Measurements from ENCODE around the gene A4GNT. TPM values are rescaled to one million over a fixed set of nuclear protein-coding genes. Genes with fewer than 3 reads are reported as not detected.
"Not testable (repeated sequence)": the region's sequence is repeated elsewhere in the genome, so short reads cannot be mapped to it uniquely, and the experiment has no call there.

A4GNT gene
- total RNA-seq, 1 experiment from 2014 or later: not detected

GRCh38 chr3:138093721-138094120 is 38.5 kb downstream of the A4GNT start:
- Histone ChIP-seq H3K27me3 (ENCODE audit: low read length) (no peaks in the 10 kb centered on the region), H3K4me1 (ENCODE audit: low read length) (no peaks in the 10 kb centered on the region), H3K27ac (ENCODE audit: low read length) (no peak overlapping the region), H3K79me2 (ENCODE audit: low read length) (no peaks in the 10 kb centered on the region), H3K9me3 (ENCODE audit: low read length) (no peaks in the 10 kb centered on the region), H2AFZ (ENCODE audit: low read length) (no peak overlapping the region), H4K20me1 (ENCODE audit: insufficient read depth, low read depth, low read length) (no peaks in the 10 kb centered on the region), H3K36me3 (ENCODE audit: insufficient read depth, low read length) (no peaks in the 10 kb centered on the region), H3K4me3 (ENCODE audit: low read length) (no peak overlapping the region), H3K9me2 (replicated peaks; ENCODE audit: insufficient read depth, low read length) (no peaks in the 10 kb centered on the region), H3K9ac (ENCODE audit: low read length) (no peak overlapping the region), H3K4me2 (ENCODE audit: low read depth, low read length, poor library complexity, severe bottlenecking) (no peak overlapping the region)
- no peak for DNase-seq

- no peak for DNase-seq
These were observed 40.2 kb downstream of the A4GNT start for GRCh38 chr3:138092023-138092422.

GRCh38 chr3:138089091-138089490 is 43.1 kb downstream of the A4GNT start:
- no peaks in the 10 kb centered on the region for H3K9me2 ChIP-seq (replicated peaks; ENCODE audit: insufficient read depth, low read length)
- H3K4me2 ChIP-seq (ENCODE audit: low read depth, low read length, poor library complexity, severe bottlenecking): no peak overlapping the region
- H4K20me1 ChIP-seq (ENCODE audit: insufficient read depth, low read depth, low read length): no peaks in the 10 kb centered on the region
- no peaks in the 10 kb centered on the region for H3K4me1 ChIP-seq (ENCODE audit: low read length)
- H3K27me3 ChIP-seq (ENCODE audit: low read length): no peaks in the 10 kb centered on the region
- no peaks in the 10 kb centered on the region for H3K36me3 ChIP-seq (ENCODE audit: insufficient read depth, low read length)
- H3K79me2 ChIP-seq (ENCODE audit: low read length): no peaks in the 10 kb centered on the region
- no peak overlapping the region for H3K4me3 ChIP-seq (ENCODE audit: low read length)
- DNase-seq: no peak
- no peak overlapping the region for H3K27ac ChIP-seq (ENCODE audit: low read length)
- H2AFZ ChIP-seq (ENCODE audit: low read length): no peak overlapping the region
- no peaks in the 10 kb centered on the region for H3K9me3 ChIP-seq (ENCODE audit: low read length)
- no peak overlapping the region for H3K9ac ChIP-seq (ENCODE audit: low read length)

More at GRCh38 chr3:138092023-138092422, 40.2 kb downstream of the A4GNT start:
- H3K36me3 ChIP-seq (ENCODE audit: insufficient read depth, low read length): no peaks in the 10 kb centered on the region
- H3K4me1 ChIP-seq (ENCODE audit: low read length): no peaks in the 10 kb centered on the region
- no peaks in the 10 kb centered on the region for H4K20me1 ChIP-seq (ENCODE audit: insufficient read depth, low read depth, low read length)
- no peak overlapping the region for H3K4me3 ChIP-seq (ENCODE audit: low read length)
- no peaks in the 10 kb centered on the region for H3K27me3 ChIP-seq (ENCODE audit: low read length)
- no peaks in the 10 kb centered on the region for H3K79me2 ChIP-seq (ENCODE audit: low read length)
- no peak overlapping the region for H3K27ac ChIP-seq (ENCODE audit: low read length)
- no peaks in the 10 kb centered on the region for H3K9me2 ChIP-seq (replicated peaks; ENCODE audit: insufficient read depth, low read length)
- H3K9me3 ChIP-seq (ENCODE audit: low read length): no peaks in the 10 kb centered on the region
- no peak overlapping the region for H3K4me2 ChIP-seq (ENCODE audit: low read depth, low read length, poor library complexity, severe bottlenecking)
- H2AFZ ChIP-seq (ENCODE audit: low read length): no peak overlapping the region
- H3K9ac ChIP-seq (ENCODE audit: low read length): no peak overlapping the region

GRCh38 chr3:138085745-138086144 is 46.4 kb downstream of the A4GNT start:
- H3K9me2 ChIP-seq (replicated peaks; ENCODE audit: insufficient read depth, low read length); H3K27ac ChIP-seq (ENCODE audit: low read length); H3K27me3 ChIP-seq (ENCODE audit: low read length); H4K20me1 ChIP-seq (ENCODE audit: insufficient read depth, low read depth, low read length); DNase-seq; H3K9me3 ChIP-seq (ENCODE audit: low read length); H3K79me2 ChIP-seq (ENCODE audit: low read length); H3K4me1 ChIP-seq (ENCODE audit: low read length); H3K9ac ChIP-seq (ENCODE audit: low read length); H3K4me3 ChIP-seq (ENCODE audit: low read length); H3K36me3 ChIP-seq (ENCODE audit: insufficient read depth, low read length); H2AFZ ChIP-seq (ENCODE audit: low read length); H3K4me2 ChIP-seq (ENCODE audit: low read depth, low read length, poor library complexity, severe bottlenecking): not testable (repeated sequence)

GRCh38 chr3:138084196-138084595 is 48.0 kb downstream of the A4GNT start:
- H3K9me3 ChIP-seq (ENCODE audit: low read length): no peaks in the 10 kb centered on the region
- H3K9ac ChIP-seq (ENCODE audit: low read length): no peak overlapping the region
- no peaks in the 10 kb centered on the region for H3K79me2 ChIP-seq (ENCODE audit: low read length)
- no peaks in the 10 kb centered on the region for H3K4me1 ChIP-seq (ENCODE audit: low read length)
- H2AFZ ChIP-seq (ENCODE audit: low read length): no peak overlapping the region
- H3K27me3 ChIP-seq (ENCODE audit: low read length): no peaks in the 10 kb centered on the region; the same call in 1 of the 2 replicates
- H3K27ac ChIP-seq (ENCODE audit: low read length): no peak overlapping the region
- no peak overlapping the region for H3K4me2 ChIP-seq (ENCODE audit: low read depth, low read length, poor library complexity, severe bottlenecking)
- no peak overlapping the region for H3K4me3 ChIP-seq (ENCODE audit: low read length)
- no peaks in the 10 kb centered on the region for H3K36me3 ChIP-seq (ENCODE audit: insufficient read depth, low read length)
- DNase-seq: no peak
- H3K9me2 ChIP-seq (replicated peaks; ENCODE audit: insufficient read depth, low read length): no peaks in the 10 kb centered on the region
- no peaks in the 10 kb centered on the region for H4K20me1 ChIP-seq (ENCODE audit: insufficient read depth, low read depth, low read length)

- no peak overlapping the region for H3K27ac ChIP-seq (ENCODE audit: low read length)
- no peaks in the 10 kb centered on the region for H4K20me1 ChIP-seq (ENCODE audit: insufficient read depth, low read depth, low read length)
- no peaks in the 10 kb centered on the region for H3K79me2 ChIP-seq (ENCODE audit: low read length)
- H3K4me3 ChIP-seq (ENCODE audit: low read length): no peak overlapping the region
- no peak for DNase-seq
- H3K36me3 ChIP-seq (ENCODE audit: insufficient read depth, low read length): no peaks in the 10 kb centered on the region
- no peaks in the 10 kb centered on the region for H3K9me2 ChIP-seq (replicated peaks; ENCODE audit: insufficient read depth, low read length)
- no peak overlapping the region for H2AFZ ChIP-seq (ENCODE audit: low read length)
- no peaks in the 10 kb centered on the region; the same call in 1 of the 2 replicates for H3K27me3 ChIP-seq (ENCODE audit: low read length)
- no peak overlapping the region for H3K4me2 ChIP-seq (ENCODE audit: low read depth, low read length, poor library complexity, severe bottlenecking)
- no peak overlapping the region for H3K9ac ChIP-seq (ENCODE audit: low read length)
- H3K4me1 ChIP-seq (ENCODE audit: low read length): no peaks in the 10 kb centered on the region
- H3K9me3 ChIP-seq (ENCODE audit: low read length): no peaks in the 10 kb centered on the region
These were observed 49.2 kb downstream of the A4GNT start for GRCh38 chr3:138082992-138083386.

GRCh38 chr3:138082085-138082991 is 49.9 kb downstream of the A4GNT start:
- H4K20me1 ChIP-seq (ENCODE audit: insufficient read depth, low read depth, low read length): no peaks in the 10 kb centered on the region
- H3K27me3 ChIP-seq (ENCODE audit: low read length): no peaks in the 10 kb centered on the region; the same call in 1 of the 2 replicates
- H3K9me3 ChIP-seq (ENCODE audit: low read length): no peaks in the 10 kb centered on the region
- no peaks in the 10 kb centered on the region for H3K79me2 ChIP-seq (ENCODE audit: low read length)
- H3K9ac ChIP-seq (ENCODE audit: low read length): no peak overlapping the region
- H2AFZ ChIP-seq (ENCODE audit: low read length): no peak overlapping the region
- no peak overlapping the region for H3K27ac ChIP-seq (ENCODE audit: low read length)
- H3K36me3 ChIP-seq (ENCODE audit: insufficient read depth, low read length): no peaks in the 10 kb centered on the region
- no peak for DNase-seq
- H3K4me2 ChIP-seq (ENCODE audit: low read depth, low read length, poor library complexity, severe bottlenecking): no peak overlapping the region
- H3K9me2 ChIP-seq (replicated peaks; ENCODE audit: insufficient read depth, low read length): no peaks in the 10 kb centered on the region
- H3K4me1 ChIP-seq (ENCODE audit: low read length): no peaks in the 10 kb centered on the region
- H3K4me3 ChIP-seq (ENCODE audit: low read length): no peak overlapping the region

GRCh38 chr3:138081371-138082084 is 50.7 kb downstream of the A4GNT start:
- H3K36me3 ChIP-seq (ENCODE audit: insufficient read depth, low read length): no peaks in the 10 kb centered on the region
- H4K20me1 ChIP-seq (ENCODE audit: insufficient read depth, low read depth, low read length): no peaks in the 10 kb centered on the region
- no peaks in the 10 kb centered on the region for H3K4me1 ChIP-seq (ENCODE audit: low read length)
- no peaks in the 10 kb centered on the region for H3K9me3 ChIP-seq (ENCODE audit: low read length)
- no peaks in the 10 kb centered on the region; the same call in 1 of the 2 replicates for H3K27me3 ChIP-seq (ENCODE audit: low read length)
- H3K9ac ChIP-seq (ENCODE audit: low read length): no peak overlapping the region
- no peak overlapping the region for H3K27ac ChIP-seq (ENCODE audit: low read length)
- H3K79me2 ChIP-seq (ENCODE audit: low read length): no peaks in the 10 kb centered on the region
- H3K4me3 ChIP-seq (ENCODE audit: low read length): no peak overlapping the region
- H3K4me2 ChIP-seq (ENCODE audit: low read depth, low read length, poor library complexity, severe bottlenecking): no peak overlapping the region
- DNase-seq: no peak
- H3K9me2 ChIP-seq (replicated peaks; ENCODE audit: insufficient read depth, low read length): no peaks in the 10 kb centered on the region
- no peak overlapping the region for H2AFZ ChIP-seq (ENCODE audit: low read length)
